CD4-positive, CD25-positive, alpha-beta regulatory T cell (primary cell): Measurements from ENCODE around the gene PLCL1. TPM values are rescaled to one million over a fixed set of nuclear protein-coding genes. Genes with fewer than 3 reads are reported as not detected.

ENCODE experiments used
- ATAC-seq, 2 donors: fragments of 150-1000 bp; cut with Tn5 transposase; one replicate each; pipeline ENCODE4 v1.10.0; 2021; ENCODE audit warnings: low read depth in 2 of 2, moderate number of reproducible peaks in 2 of 2, moderate library complexity in 1 of 2
- DNase-seq, 3 donors: peaks; one replicate each; pipeline versions ENCODE4 v3.0.0 to v3.0.0-alpha.2; 2012 to 2022; ENCODE audit warnings: mixed read lengths in 1 of 3
- H3K27ac ChIP-seq: one replicate; pipeline ENCODE4 v1.7.0; 2013; ENCODE audit warnings: mild to moderate bottlenecking, low read length; ENCODE audit not compliant: insufficient read depth, poor library complexity, severe bottlenecking
- H3K27me3 ChIP-seq: one replicate; pipeline ENCODE4 v1.7.0; 2013; ENCODE audit warnings: low read length; ENCODE audit not compliant: control insufficient read depth, insufficient read depth
- H3K36me3 ChIP-seq: one replicate; pipeline ENCODE4 v1.7.0; 2013; ENCODE audit warnings: mild to moderate bottlenecking, low read length, moderate library complexity; ENCODE audit not compliant: control insufficient read depth, insufficient read depth
- H3K4me1 ChIP-seq: 2 replicates; pipeline ENCODE4 v1.7.0; 2013; ENCODE audit warnings: mild to moderate bottlenecking, low read length; ENCODE audit not compliant: insufficient read depth, control insufficient read depth, poor library complexity, severe bottlenecking
- H3K4me3 ChIP-seq: one replicate; pipeline ENCODE4 v1.7.0; 2013; ENCODE audit warnings: low read depth, mild to moderate bottlenecking, low read length, moderate library complexity
- H3K9me3 ChIP-seq, 2 experiments: 1 replicate in 1 of 2; 2 replicates in 1 of 2; pipeline ENCODE4 v1.7.0; 2013; ENCODE audit warnings: low read length in 2 of 2, mild to moderate bottlenecking in 1 of 2, moderate library complexity in 1 of 2; ENCODE audit not compliant: control insufficient read depth in 2 of 2
- H3K27ac Mint-ChIP-seq, 3 donors: one replicate each; pipeline ENCODE4 v1.8.0; 2020 to 2022; ENCODE audit warnings: mild to moderate bottlenecking in 3 of 3, mixed read lengths in 3 of 3, moderate library complexity in 2 of 3
- H3K27me3 Mint-ChIP-seq: one replicate; pipeline ENCODE4 v1.8.0; 2022; ENCODE audit warnings: mild to moderate bottlenecking, mixed read lengths
- H3K36me3 Mint-ChIP-seq: one replicate; pipeline ENCODE4 v1.8.0; 2020; ENCODE audit warnings: mixed read lengths
- H3K4me1 Mint-ChIP-seq, 4 donors: one replicate each; pipeline ENCODE4 v1.8.0; 2020 to 2022; ENCODE audit warnings: mixed read lengths in 4 of 4, mild to moderate bottlenecking in 1 of 4
- H3K4me3 Mint-ChIP-seq, 4 donors: one replicate each; pipeline ENCODE4 v1.8.0; 2020 to 2022; ENCODE audit warnings: mild to moderate bottlenecking in 4 of 4, mixed read lengths in 4 of 4, moderate library complexity in 3 of 4
- H3K9me3 Mint-ChIP-seq, 7 donors: one replicate each; pipeline ENCODE4 v1.8.0; 2020 to 2022; ENCODE audit warnings: mixed read lengths in 7 of 7, mild to moderate bottlenecking in 3 of 7, moderate library complexity in 2 of 7
- polyA plus RNA-seq, 4 donors: library from polyadenylated mRNA; unstranded; fragments of 300-500 nt; fragmentation: Illumina TruSeq; gene quantifications; one replicate each; pipeline ENCODE4 v1.2.3, GENCODE V29; 2021
- total RNA-seq: library from RNA; stranded (reverse); gene quantifications from one replicate; pipeline ENCODE4 v1.2.3, GENCODE V29; 2022

Gene PLCL1
- total and polyA plus RNA-seq, 5 donors from 2014 or later, result 17.3 to 37.8 (median 19.2) TPM

DNA sequence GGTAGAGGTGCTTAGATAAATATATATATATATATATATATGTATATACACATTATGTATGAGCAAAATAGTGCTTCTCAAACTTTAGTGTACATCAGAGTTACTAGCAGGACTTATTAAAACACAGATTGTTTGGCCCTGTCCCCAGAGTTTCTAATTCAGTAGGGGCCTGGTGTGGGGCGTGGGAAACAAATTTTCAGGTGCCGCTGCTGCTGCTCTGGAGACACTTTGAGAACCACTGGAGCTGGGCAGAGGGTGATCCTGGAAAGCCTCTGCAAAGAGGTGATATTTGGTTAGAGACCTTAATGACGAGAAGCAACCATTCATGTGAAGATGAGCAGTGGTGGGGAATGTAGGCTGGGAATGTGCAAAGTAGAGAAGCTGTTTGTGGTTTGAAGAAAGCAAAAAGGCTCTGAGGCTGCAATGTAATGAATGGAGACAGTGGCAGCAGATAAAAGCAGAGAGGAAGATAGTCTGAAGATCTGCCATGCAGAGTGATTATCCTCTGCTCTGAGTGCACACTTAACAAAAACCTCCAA, 142.9 kb downstream of the PLCL1 start:
- Mint-ChIP-seq H3K4me3 (peak overlapping the region in 3 of 4 donors; percentile 5 to 17 (median 13)), H3K27me3 (no peaks in the 10 kb centered on the region), H3K4me1 (peaks cover 33 to 89% (median 72%) of the 10 kb centered on the region in 4 donors), H3K9me3 (peaks cover 0 to 2% (median 0%) of the 10 kb centered on the region in 7 donors), H3K27ac (peak overlapping the region in 2 of 3 donors; percentile 39 to 57), H3K36me3 (peaks cover 7% of the 10 kb centered on the region)
- Histone ChIP-seq H3K27me3 (no peaks in the 10 kb centered on the region), H3K27ac (no peak overlapping the region), H3K36me3 (no peaks in the 10 kb centered on the region), H3K4me3 (no peak overlapping the region), H3K9me3 (no peaks in the 10 kb centered on the region), H3K4me1 (peaks cover 22% of the 10 kb centered on the region)
- ATAC-seq, result no peak
- no peak for DNase-seq

DNA sequence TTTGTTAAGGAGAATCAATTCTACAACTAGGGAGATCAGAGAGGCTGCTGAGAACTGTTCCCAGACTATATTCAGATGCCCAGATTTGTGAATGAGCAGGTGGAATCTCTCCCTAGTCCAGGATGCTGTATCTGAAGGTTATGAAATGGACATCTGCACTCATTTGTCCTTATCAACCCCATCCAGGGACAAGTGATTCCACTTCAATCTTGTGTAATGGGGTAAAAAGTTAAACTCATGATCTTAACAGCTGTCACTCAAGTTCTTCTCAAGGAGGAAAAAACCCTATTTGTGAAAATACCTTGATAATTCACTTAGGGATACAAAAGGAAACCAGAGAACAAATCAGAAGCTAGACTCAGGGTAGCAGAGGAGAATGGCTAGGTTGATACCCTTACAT, 144.8 kb downstream of the PLCL1 start:
- DNase-seq (no peak), ATAC-seq (no peak)
- peak overlapping the region in 1 of 4 donors; percentile 63 for H3K4me3 Mint-ChIP-seq
- H3K27me3 Mint-ChIP-seq, result no peaks in the 10 kb centered on the region
- H3K36me3 Mint-ChIP-seq, result peaks cover 8% of the 10 kb centered on the region
- H3K27me3 ChIP-seq, result no peaks in the 10 kb centered on the region
- H3K4me1 ChIP-seq, result peaks cover 19% of the 10 kb centered on the region
- H3K9me3 ChIP-seq, result no peaks in the 10 kb centered on the region
- H3K27ac ChIP-seq, result no peak overlapping the region
- peaks cover 0 to 12% (median 0%) of the 10 kb centered on the region in 7 donors for H3K9me3 Mint-ChIP-seq
- H3K4me1 Mint-ChIP-seq, result peaks cover 30 to 90% (median 72%) of the 10 kb centered on the region in 4 donors
- no peak overlapping the region for H3K4me3 ChIP-seq
- H3K36me3 ChIP-seq, result peaks cover 2% of the 10 kb centered on the region
- H3K27ac Mint-ChIP-seq, result peak overlapping the region; percentile 7 to 95 (median 68)

DNA sequence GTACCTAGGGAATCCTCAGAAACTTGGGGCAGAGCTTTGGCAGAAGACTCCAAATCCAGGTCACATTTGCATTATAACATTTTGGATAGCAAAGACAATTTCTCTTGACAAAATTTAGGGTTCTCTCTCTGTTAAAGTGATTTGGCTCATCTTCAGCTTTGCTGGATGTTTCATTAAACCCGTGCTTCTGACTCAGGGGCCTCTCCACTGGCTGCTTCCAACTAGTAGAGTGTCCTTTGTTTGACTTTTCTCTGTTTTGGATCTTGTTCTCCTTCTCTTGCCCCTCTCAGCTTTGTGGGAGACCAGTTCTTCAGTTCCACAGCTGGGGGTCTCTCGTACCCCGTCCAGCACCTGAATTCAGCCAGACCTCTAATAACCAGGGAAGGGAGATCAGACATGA, 145.6 kb downstream of the PLCL1 start:
- H3K27me3 Mint-ChIP-seq, result no peaks in the 10 kb centered on the region
- no peak overlapping the region for H3K4me3 ChIP-seq
- no peak overlapping the region for H3K27ac ChIP-seq
- peak overlapping the region in 1 of 4 donors; percentile 10 for H3K4me3 Mint-ChIP-seq
- H3K9me3 Mint-ChIP-seq, result peaks cover 0 to 12% (median 0%) of the 10 kb centered on the region in 7 donors
- H3K4me1 ChIP-seq, result peaks cover 22% of the 10 kb centered on the region
- H3K27ac Mint-ChIP-seq, result peak overlapping the region; percentile 2 to 80 (median 55)
- ATAC-seq, result no peak
- DNase-seq, result no peak
- H3K36me3 ChIP-seq, result peaks cover 2% of the 10 kb centered on the region
- H3K9me3 ChIP-seq, result no peaks in the 10 kb centered on the region
- H3K36me3 Mint-ChIP-seq, result peaks cover 8% of the 10 kb centered on the region
- no peaks in the 10 kb centered on the region for H3K27me3 ChIP-seq
- H3K4me1 Mint-ChIP-seq, result peaks cover 29 to 90% (median 72%) of the 10 kb centered on the region in 4 donors

DNA sequence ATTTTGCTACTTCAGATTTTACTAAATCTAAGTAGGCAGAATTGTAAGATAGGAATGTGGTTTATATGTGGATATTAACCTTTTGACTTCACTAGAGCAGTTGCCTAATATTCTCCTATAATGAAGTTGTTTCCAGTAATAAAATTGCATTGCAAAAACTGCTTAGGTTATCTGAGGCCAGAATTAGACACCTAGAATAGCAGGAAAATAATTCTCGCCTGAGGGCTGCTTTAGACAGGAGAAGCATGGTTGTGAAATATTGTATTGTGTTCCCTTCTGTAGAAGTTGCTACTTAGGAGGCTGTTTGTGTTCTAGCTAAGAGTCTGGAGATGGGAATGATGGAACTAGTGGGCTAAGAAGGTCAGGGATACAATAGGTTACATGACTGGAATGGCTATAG, 146.3 kb downstream of the PLCL1 start:
- H3K9me3 Mint-ChIP-seq, result peaks cover 0 to 12% (median under 1%) of the 10 kb centered on the region in 7 donors
- DNase-seq, result no peak
- H3K4me3 Mint-ChIP-seq, result no peak overlapping the region
- Histone ChIP-seq H3K27me3 (no peaks in the 10 kb centered on the region), H3K4me3 (no peak overlapping the region), H3K27ac (no peak overlapping the region), H3K36me3 (peaks cover 2% of the 10 kb centered on the region), H3K9me3 (no peaks in the 10 kb centered on the region), H3K4me1 (peaks cover 19% of the 10 kb centered on the region)
- H3K27me3 Mint-ChIP-seq, result no peaks in the 10 kb centered on the region
- peaks cover 11% of the 10 kb centered on the region for H3K36me3 Mint-ChIP-seq
- H3K27ac Mint-ChIP-seq, result peak overlapping the region in 1 of 3 donors; percentile 80
- H3K4me1 Mint-ChIP-seq, result peaks cover 28 to 90% (median 71%) of the 10 kb centered on the region in 4 donors
- no peak for ATAC-seq

DNA sequence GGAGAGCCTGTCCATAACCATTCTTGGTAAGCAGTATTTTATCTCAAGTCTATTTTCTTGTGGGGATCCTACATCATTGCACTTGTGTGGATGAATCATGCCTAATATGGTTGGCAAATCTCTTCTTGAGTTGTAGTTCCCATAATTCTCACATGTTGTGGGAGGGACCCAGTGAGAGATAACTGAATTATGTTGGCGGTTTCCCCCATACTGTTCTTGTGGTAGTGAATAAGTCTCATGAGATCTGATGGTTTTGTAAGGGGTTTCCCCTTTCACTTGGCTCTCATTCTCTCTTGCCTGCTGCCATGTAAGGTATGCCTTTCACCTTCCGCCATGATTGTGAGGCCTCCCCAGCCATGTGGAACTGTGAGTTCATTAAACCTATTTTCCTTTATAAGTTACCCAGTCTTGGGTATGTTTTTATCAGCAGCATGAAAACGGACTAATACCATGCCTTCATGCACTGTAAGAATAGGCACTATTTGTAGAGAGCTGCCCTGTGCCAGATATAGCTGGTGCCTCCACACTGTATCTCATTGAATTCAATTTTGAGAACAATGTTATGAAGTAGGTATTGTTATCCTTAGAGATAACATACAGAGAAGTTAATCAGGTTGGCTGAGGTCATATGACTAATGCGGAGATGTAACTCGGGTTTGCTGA, 148.3 kb downstream of the PLCL1 start:
- H3K4me1 ChIP-seq, result peaks cover 22% of the 10 kb centered on the region
- DNase-seq, result no peak
- H3K9me3 ChIP-seq, result no peaks in the 10 kb centered on the region
- Mint-ChIP-seq H3K27ac (peak overlapping the region; percentile 11 to 51 (median 48)), H3K9me3 (peaks cover 0 to 12% (median 2%) of the 10 kb centered on the region in 7 donors), H3K4me1 (peaks cover 29 to 92% (median 70%) of the 10 kb centered on the region in 4 donors), H3K4me3 (peak overlapping the region in 1 of 4 donors; percentile 22), H3K27me3 (no peaks in the 10 kb centered on the region), H3K36me3 (peaks cover 14% of the 10 kb centered on the region)
- H3K27ac ChIP-seq, result no peak overlapping the region
- no peak overlapping the region for H3K4me3 ChIP-seq
- no peak for ATAC-seq
- peaks cover 2% of the 10 kb centered on the region for H3K36me3 ChIP-seq
- H3K27me3 ChIP-seq, result no peaks in the 10 kb centered on the region

DNA sequence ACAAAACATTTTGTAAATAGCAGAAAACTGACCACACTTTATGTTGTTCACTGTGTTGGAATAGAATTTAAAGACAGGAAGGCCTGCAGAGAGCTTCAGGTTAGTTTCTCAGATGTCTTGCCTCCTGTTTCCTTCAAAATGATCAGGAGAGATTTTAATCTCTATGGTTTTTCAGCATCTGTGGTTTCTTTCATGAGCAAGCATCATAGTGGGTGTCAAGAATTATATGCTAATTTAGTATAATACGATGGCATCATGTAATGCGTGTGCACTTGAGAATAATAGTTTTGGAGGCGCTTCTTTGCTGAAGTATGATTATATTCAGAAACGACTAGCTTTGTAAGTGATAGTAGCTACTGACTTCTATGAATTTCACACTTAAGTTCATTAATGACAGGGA, 149.9 kb downstream of the PLCL1 start:
- Histone ChIP-seq H3K36me3 (peaks cover 2% of the 10 kb centered on the region), H3K9me3 (no peaks in the 10 kb centered on the region), H3K4me1 (peaks cover 24% of the 10 kb centered on the region), H3K4me3 (peak overlapping the region; percentile 45), H3K27me3 (no peaks in the 10 kb centered on the region), H3K27ac (peak overlapping the region; percentile 48)
- Mint-ChIP-seq H3K4me1 (peaks cover 32 to 92% (median 68%) of the 10 kb centered on the region in 4 donors), H3K36me3 (peaks cover 14% of the 10 kb centered on the region), H3K27ac (peak overlapping the region; percentile 28 to 86 (median 75)), H3K27me3 (no peaks in the 10 kb centered on the region), H3K4me3 (peak overlapping the region; percentile 4 to 55 (median 38)), H3K9me3 (peaks cover 0 to 12% (median 3%) of the 10 kb centered on the region in 7 donors)
- ATAC-seq (peak; percentile 55 to 62), DNase-seq (peak in 2 of 3 donors; percentile 40 to 51)

DNA sequence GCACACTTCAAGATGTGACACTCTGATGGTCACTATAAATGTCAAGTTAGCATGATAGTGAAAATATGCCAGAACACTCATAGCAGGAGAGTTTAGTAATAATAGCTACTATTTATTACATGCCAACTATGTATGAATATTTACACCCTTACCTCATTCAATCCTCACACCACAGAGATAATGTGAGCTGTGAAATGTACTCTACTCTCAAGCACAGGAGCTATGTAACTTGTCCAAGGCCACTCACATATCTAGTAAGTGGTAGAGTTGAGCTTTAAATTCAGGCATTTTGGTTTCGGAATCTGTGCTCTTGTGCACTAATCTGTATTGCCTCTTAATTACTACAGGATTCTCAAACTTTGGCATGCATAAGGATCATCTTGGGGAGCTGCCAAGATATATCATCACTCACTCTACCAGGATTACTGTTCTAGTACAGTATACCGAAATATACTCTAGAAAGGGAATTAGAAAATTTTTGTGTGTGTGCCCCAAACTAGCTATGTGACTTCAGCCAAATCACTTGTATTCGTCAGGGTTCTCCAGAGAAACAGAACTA, 154.3 kb downstream of the PLCL1 start:
- Mint-ChIP-seq H3K36me3 (peaks cover 18% of the 10 kb centered on the region), H3K4me1 (peaks cover 35 to 77% (median 59%) of the 10 kb centered on the region in 4 donors), H3K27me3 (no peaks in the 10 kb centered on the region), H3K9me3 (peaks cover 4 to 13% (median 7%) of the 10 kb centered on the region in 7 donors), H3K4me3 (no peak overlapping the region), H3K27ac (peak overlapping the region in 1 of 3 donors; percentile 42)
- DNase-seq, result no peak
- H3K4me3 ChIP-seq, result no peak overlapping the region
- H3K36me3 ChIP-seq, result no peaks in the 10 kb centered on the region
- no peak for ATAC-seq
- no peak overlapping the region for H3K27ac ChIP-seq
- H3K9me3 ChIP-seq, result no peaks in the 10 kb centered on the region
- H3K27me3 ChIP-seq, result no peaks in the 10 kb centered on the region
- peaks cover 17% of the 10 kb centered on the region for H3K4me1 ChIP-seq
